SK-N-MC (cell line): Measurements from ENCODE around the gene MDM4.

Experiments used
- EZH2 ChIP-seq: fragments of 200-600 bp; sonication (generic); IDR thresholded peaks from one replicate; pipeline ENCODE4 v1.6.1; 2017; ENCODE audit warnings: antibody characterized with exemption
- FOXP2 ChIP-seq: optimal IDR thresholded peaks from 2 replicates; pipeline ENCODE3; 2011; ENCODE audit warnings: mild to moderate bottlenecking, moderate library complexity; ENCODE audit not compliant: insufficient read depth; ENCODE audit errors: extremely low read length, control extremely low read depth
- POLR2AphosphoS5 ChIP-seq: IDR thresholded peaks from 2 replicates; pipeline ENCODE4 v1.6.1; 2012; ENCODE audit warnings: mild to moderate bottlenecking, low read depth, low read length, borderline replicate concordance

GRCh38 chr1:204532832-204533231 lies 16.6 kb downstream of the MDM4 start:
- TF ChIP-seq POLR2AphosphoS5 (no peak), EZH2 (no peak), FOXP2 (no peak)
